ENCODE measurements around the gene WNK4.

DNA sequence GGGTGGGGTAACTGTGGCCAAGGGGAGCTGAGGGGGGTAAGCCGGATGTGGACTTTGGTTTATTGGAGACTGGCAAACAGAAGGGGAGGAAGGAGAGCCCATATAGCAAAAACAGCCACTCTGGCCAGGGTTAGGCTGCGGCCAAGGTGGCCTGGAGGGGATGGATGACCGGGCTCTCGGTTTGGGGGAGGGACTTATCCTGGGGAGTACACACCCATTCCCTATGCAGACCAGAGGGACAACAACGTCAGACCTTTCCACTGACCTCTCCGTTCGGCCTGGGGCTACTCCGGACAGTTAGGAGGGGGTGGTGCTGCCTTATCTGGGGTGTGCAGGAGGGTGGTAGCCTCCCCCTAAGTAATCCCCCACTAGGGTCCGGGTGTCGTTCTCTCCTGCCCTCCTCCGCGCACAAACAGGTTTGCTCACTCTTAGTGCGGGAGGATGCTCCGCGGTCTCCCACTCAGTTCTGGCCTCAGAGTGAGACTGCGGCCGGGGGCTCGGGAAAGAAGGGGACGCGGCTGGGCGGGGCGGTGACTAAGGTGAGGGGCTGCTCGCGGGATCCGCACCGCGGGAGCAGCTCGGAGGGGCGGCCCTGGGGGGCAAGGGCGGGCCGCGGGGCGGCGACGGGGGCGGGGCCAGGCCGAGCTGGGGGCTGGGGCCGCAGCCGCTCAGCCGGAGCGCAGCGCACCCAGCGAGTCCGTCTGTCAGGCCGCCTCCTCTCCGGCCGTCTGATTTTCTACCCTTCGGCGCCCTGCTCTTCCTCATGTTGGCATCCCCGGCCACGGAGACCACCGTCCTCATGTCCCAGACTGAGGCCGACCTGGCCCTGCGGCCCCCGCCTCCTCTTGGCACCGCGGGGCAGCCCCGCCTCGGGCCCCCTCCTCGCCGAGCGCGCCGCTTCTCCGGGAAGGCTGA is at the start of gene WNK4:
- TF ChIP-seq, protein P1, sequence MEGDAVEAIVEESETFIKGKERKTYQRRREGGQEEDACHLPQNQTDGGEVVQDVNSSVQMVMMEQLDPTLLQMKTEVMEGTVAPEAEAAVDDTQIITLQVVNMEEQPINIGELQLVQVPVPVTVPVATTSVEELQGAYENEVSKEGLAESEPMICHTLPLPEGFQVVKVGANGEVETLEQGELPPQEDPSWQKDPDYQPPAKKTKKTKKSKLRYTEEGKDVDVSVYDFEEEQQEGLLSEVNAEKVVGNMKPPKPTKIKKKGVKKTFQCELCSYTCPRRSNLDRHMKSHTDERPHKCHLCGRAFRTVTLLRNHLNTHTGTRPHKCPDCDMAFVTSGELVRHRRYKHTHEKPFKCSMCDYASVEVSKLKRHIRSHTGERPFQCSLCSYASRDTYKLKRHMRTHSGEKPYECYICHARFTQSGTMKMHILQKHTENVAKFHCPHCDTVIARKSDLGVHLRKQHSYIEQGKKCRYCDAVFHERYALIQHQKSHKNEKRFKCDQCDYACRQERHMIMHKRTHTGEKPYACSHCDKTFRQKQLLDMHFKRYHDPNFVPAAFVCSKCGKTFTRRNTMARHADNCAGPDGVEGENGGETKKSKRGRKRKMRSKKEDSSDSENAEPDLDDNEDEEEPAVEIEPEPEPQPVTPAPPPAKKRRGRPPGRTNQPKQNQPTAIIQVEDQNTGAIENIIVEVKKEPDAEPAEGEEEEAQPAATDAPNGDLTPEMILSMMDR (IDR thresholded peaks at IDR 0.05; ENCODE audit: low read depth, low read length): no peak
- TF ChIP-seq, protein P2, sequence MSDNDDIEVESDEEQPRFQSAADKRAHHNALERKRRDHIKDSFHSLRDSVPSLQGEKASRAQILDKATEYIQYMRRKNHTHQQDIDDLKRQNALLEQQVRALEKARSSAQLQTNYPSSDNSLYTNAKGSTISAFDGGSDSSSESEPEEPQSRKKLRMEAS (IDR thresholded peaks at IDR 0.05; ENCODE audit: low read depth, low read length): no peak
